K562 (cell line): ENCODE measurements around the gene FOXR1. TPM values are rescaled to one million over a fixed set of nuclear protein-coding genes. Genes with fewer than 3 reads are reported as not detected.

Experiments used
- CBFB ChIP-seq: sonication (generic); formaldehyde crosslinking; IDR thresholded peaks from 2 replicates; pipeline ENCODE4 v1.4.0; 2020; ENCODE audit warnings: mild to moderate bottlenecking, missing genetic modification reagents
- CREB1 ChIP-seq, 2 experiments: sonication (generic) in 1 of 2; formaldehyde crosslinking in 1 of 2; IDR thresholded peaks; 2 replicates each; pipeline versions ENCODE4 v1.6.1 to v1.8.0; 2012 to 2022; ENCODE audit warnings: inconsistent platforms in 1 of 2, mild to moderate bottlenecking in 1 of 2, missing genetic modification reagents in 1 of 2, moderate library complexity in 1 of 2
- CREM ChIP-seq: IDR thresholded peaks from 2 replicates; pipeline ENCODE4 v1.6.1; 2014; ENCODE audit warnings: antibody characterized with exemption, low read depth
- HDAC1 ChIP-seq, 2 experiments: fragments of 450-650 bp; IDR thresholded peaks; 2 replicates each; pipeline ENCODE4 v1.6.1; 2016 to 2017; ENCODE audit warnings: inconsistent platforms in 1 of 2, mild to moderate bottlenecking in 1 of 2, moderate library complexity in 1 of 2
- JUNB ChIP-seq: fragments of 450-650 bp; formaldehyde crosslinking; conservative IDR thresholded peaks from 2 replicates; pipeline ENCODE4 v1.4.0; 2020; ENCODE audit warnings: mild to moderate bottlenecking
- JUND ChIP-seq, 2 experiments: IDR thresholded peaks; 2 replicates in 1 of 2; 3 replicates in 1 of 2; pipeline ENCODE4 v1.6.1; 2011; ENCODE audit warnings: borderline replicate concordance in 2 of 2, low read depth in 2 of 2, low read length in 2 of 2, improper control_type of control experiment in 1 of 2, missing biosample characterization in 1 of 2, missing genetic modification characterization in 1 of 2, missing genetic modification reagents in 1 of 2
- KAT8 ChIP-seq: fragments of 450-650 bp; IDR thresholded peaks from 2 replicates; pipeline ENCODE4 v1.6.1; 2016; ENCODE audit warnings: low read depth, mild to moderate bottlenecking
- MTF1 ChIP-seq: fragments of 250-450 bp; sonication (Bioruptor Pico); IDR thresholded peaks from 2 replicates; pipeline ENCODE4 v1.9.0; 2021; ENCODE audit warnings: moderate library complexity, mild to moderate bottlenecking, inconsistent platforms, borderline replicate concordance
- NFIX ChIP-seq: fragments of 250-450 bp; sonication (Bioruptor Pico); IDR thresholded peaks from 2 replicates; pipeline ENCODE4 v1.4.0; 2020; ENCODE audit warnings: low read depth, mild to moderate bottlenecking, moderate library complexity
- SFPQ ChIP-seq: fragments of 200-400 bp; formaldehyde crosslinking; IDR thresholded peaks from 2 replicates; pipeline ENCODE4 v1.6.1; 2017; ENCODE audit warnings: mild to moderate bottlenecking, low read depth, low read length, moderate library complexity
- SNIP1 ChIP-seq: fragments of 450-650 bp; IDR thresholded peaks from 2 replicates; pipeline ENCODE4 v1.7.1; 2017; ENCODE audit warnings: low read depth, mild to moderate bottlenecking
- SRSF9 ChIP-seq: fragments of 200-400 bp; formaldehyde crosslinking; IDR thresholded peaks from 2 replicates; pipeline ENCODE4 v1.6.1; 2017; ENCODE audit warnings: low read depth, low read length, borderline replicate concordance
- SUPT5H ChIP-seq: fragments of 450-650 bp; IDR thresholded peaks from 2 replicates; pipeline ENCODE4 v1.6.1; 2016
- ZBTB2 ChIP-seq: fragments of 450-650 bp; IDR thresholded peaks from 2 replicates; pipeline ENCODE4 v1.6.1; 2016; ENCODE audit warnings: antibody characterized with exemption
- ZNF311 ChIP-seq: fragments of 250-450 bp; sonication (Bioruptor Pico); IDR thresholded peaks from 2 replicates; pipeline ENCODE4 v1.4.0; 2020; ENCODE audit warnings: mild to moderate bottlenecking, moderate library complexity
- ZNF609 ChIP-seq: sonication (generic); formaldehyde crosslinking; IDR thresholded peaks from 2 replicates; pipeline ENCODE4 v1.8.1; 2023; ENCODE audit warnings: missing genetic modification reagents, mild to moderate bottlenecking, borderline replicate concordance
- ZNF785 ChIP-seq: fragments of 250-450 bp; sonication (Bioruptor Pico); IDR thresholded peaks from 2 replicates; pipeline ENCODE4 v1.4.0; 2020; ENCODE audit warnings: mild to moderate bottlenecking
- polyA plus RNA-seq, 8 experiments: library from polyadenylated mRNA; depleted of rRNA in 4 of 8; stranded (reverse) in 5 of 8; unstranded in 3 of 8; fragments of >200 nt; fragmentation: Nextera tagmentation in 2 of 8; fragmentation: Illumina TruSeq in 1 of 8; extraction: Ambion mirVana in 2 of 8; extraction: Trizol in 1 of 8; gene quantifications; 2 replicates each; pipeline versions ENCODE4 v1.2.1 to v1.2.3, GENCODE V29; 2011 to 2014; ENCODE audit warnings: inconsistent platforms in 1 of 8, missing spikeins in 1 of 8
- total RNA-seq, 7 experiments: library from RNA; depleted of rRNA in 6 of 7; stranded (reverse); fragments of >200 nt in 6 of 7; fragmentation: Illumina TruSeq in 2 of 7; extraction: Trizol in 2 of 7; gene quantifications; 2 replicates each; pipeline versions ENCODE4 v1.2.1 to v1.2.3, GENCODE V29; 2011 to 2021; ENCODE audit warnings: low replicate concordance in 1 of 7

The FOXR1 gene
- total and polyA plus RNA-seq, 9 of the 15 experiments (the other 6 are each of a cell fraction or from before 2014, with no cell fraction given) = not detected

- TF ChIP-seq SFPQ (no peak), SRSF9 (no peak), NFIX (no peak), ZNF609 (CRISPR knock-in tag) (no peak), SUPT5H (peak; percentile 95), JUNB (CRISPR knock-in tag) (no peak), SNIP1 (no peak), CREB1 (IDR thresholded peaks at IDR 0.05) (peak; percentile 81), CREB1 (CRISPR knock-in tag; IDR thresholded peaks at IDR 0.05) (peak; percentile 88), MTF1 (CRISPR knock-in tag) (no peak), CBFB (CRISPR knock-in tag) (peak; percentile 13; the same call in 1 of the 2 replicates), KAT8 (no peak), HDAC1 (IDR thresholded peaks at IDR 0.05) (peak in 1 of 2 experiments; percentile 82; a peak in 2 of 4 replicates), JUND (IDR thresholded peaks at IDR 0.05; ENCODE audit: borderline replicate concordance, low read depth, low read length) (peak; percentile 17; the same call in 1 of the 2 replicates), JUND (tag; IDR thresholded peaks at IDR 0.05; ENCODE audit: borderline replicate concordance, low read depth, low read length) (peak; percentile 64; the same call in 2 of the 3 replicates), ZNF785 (CRISPR knock-in tag) (no peak), ZNF311 (CRISPR knock-in tag) (no peak), CREM (peak; percentile 92), ZBTB2 (peak; percentile 85; the same call in 1 of the 2 replicates)
These were observed 46.7 kb downstream of the FOXR1 start, which contains the start of the genes RPS25 and TRAPPC4 (continued) for GRCh38 chr11:119018074-119018938.
